ENCODE measurements around the gene LY6G5C.

- TF ChIP-seq CTCF (IDR thresholded peaks at IDR 0.05; ENCODE audit: insufficient read depth, low read length, poor library complexity, severe bottlenecking) (no peak), EZH2phosphoT487 (conservative IDR thresholded peaks at IDR 0.05; ENCODE audit: low read length) (no peak)
Measured at GRCh38 chr6:31719001-31719400, 38.1 kb upstream of the LY6G5C start.

Measured in SU-DHL-6 (cell line).